ENCODE measurements around the gene FMO1.
"Not testable (repeated sequence)": the region's sequence is repeated elsewhere in the genome, so short reads cannot be mapped to it uniquely, and the experiment has no call there.

FMO1 gene

GRCh38 chr1:171236231-171236630, 12.1 kb upstream of the FMO1 start:
- DNase-seq (ENCODE audit: low spot score), result not testable (repeated sequence)

DNA sequence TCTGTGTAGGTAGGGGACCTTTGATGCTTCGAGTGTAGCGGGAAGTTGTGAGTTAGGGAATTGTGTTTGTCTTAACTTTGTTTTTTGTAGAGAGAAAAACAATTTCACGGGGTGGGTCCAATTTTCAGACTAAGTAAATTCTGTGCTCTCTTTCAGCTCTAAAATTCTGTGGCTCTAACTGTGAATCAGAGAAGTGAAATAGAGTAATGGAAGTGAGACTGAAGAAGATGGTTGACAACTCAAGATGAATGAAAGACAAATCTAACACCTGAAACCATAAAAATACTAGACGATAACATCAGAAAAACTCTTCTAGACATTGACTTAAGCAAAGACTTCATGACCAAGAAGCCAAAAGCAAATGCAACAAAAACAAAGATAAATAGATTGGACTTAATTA, 4.4 kb upstream of the FMO1 start:
- DNase-seq (ENCODE audit: low spot score), result no peak

DNA sequence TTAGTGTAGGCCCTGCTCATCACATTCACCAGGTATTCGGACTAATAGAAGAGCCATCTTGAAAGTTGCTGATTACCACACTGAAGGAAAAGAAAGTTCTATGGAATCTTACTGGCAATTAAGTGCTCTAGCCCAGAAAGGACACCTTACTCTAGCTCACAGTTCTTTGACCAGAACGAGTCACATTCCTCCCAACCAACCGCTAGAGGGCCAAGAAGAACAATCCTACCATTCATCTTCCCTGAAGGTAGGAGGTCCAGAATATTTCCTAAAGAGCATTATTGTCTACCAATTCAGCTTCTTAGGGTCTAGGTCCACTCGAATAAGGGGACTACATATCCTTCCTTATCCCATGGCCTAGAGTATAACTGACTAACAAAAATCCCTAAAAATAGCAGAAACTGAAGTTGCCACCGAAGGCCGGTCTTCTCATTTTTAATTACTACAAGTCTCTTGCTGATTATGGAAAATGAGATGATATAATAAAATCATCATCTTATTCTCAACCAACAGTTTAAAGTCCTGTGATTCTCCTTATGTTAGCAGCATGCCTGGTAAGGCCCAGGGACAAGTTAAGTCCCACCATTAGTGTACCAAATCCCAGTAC, 2.7 kb upstream of the FMO1 start:
- DNase-seq (ENCODE audit: low spot score), result peak; percentile 33

- no peak for DNase-seq (ENCODE audit: low spot score)
These were observed 793 bp upstream of the FMO1 start for GRCh38 chr1:171247501-171247900.

DNA sequence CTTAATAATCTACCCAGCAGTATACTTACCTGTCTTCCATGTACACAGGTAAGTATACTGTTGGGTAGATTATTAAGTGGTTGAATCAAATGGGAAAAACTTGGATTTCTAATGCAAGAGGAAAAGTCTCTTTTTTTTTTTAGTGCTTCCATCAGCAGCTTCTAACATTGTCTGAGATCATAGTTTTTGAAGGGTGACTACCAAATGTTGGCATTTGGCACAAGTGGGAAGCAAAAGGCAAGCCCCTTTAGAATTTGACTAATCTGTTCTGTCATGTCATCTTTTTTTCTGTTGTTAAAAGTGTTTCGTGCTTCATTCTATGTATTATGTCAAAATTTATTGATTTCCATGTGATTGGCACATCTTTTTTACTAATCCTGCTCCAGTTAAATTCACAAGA, 547 bp downstream of the FMO1 start:
- no peak for DNase-seq (ENCODE audit: low spot score)

GRCh38 chr1:171250263-171250662, 2.0 kb downstream of the FMO1 start:
- DNase-seq (ENCODE audit: low spot score), result no peak

DNA sequence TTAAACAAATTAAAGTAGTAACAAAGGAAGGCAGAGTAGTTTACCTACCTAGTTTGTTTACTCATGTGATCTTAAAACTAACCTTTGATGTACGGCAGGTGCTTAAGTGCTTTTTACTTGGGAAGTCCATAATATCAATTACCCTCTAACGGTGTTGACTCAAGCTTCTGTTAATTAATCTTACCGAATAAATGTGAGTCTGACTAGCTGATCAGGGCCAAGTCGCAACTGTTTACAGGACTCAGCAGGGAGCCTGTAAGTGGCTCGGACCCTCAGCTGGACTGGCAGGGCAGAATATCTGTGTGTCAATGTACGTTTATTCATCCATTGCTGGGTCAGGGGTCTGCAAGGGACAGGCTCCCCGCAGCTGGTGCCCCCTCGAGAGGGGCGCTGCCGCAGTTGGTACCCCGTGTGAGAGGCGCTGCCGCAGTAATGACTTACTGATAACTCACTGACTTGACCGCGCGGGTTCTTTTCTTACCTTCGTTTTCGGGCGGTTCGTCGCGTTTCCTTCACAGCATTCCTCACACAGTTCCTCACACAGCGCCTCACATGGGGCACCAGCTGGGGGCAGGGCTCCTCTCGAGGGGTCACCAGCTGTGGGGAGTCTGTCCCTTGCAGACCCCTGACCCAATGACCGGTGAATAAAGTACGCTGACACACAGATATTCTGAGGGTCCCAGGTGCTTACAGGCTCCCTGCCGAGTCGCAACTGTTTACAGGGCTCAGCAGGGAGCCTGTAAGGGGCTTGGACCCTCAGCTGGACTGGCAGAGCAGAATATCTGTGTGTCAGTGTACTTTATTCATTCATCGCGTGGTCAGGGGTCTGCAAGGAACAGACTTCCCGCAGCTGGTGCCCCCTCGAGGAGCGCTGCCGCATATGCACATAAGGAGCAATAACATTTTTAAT, 3.0 kb downstream of the FMO1 start:
- DNase-seq (ENCODE audit: low spot score), result no peak

- DNase-seq (ENCODE audit: low spot score), result no peak
These were observed 3.6 kb downstream of the FMO1 start for GRCh38 chr1:171251952-171252300.

DNA sequence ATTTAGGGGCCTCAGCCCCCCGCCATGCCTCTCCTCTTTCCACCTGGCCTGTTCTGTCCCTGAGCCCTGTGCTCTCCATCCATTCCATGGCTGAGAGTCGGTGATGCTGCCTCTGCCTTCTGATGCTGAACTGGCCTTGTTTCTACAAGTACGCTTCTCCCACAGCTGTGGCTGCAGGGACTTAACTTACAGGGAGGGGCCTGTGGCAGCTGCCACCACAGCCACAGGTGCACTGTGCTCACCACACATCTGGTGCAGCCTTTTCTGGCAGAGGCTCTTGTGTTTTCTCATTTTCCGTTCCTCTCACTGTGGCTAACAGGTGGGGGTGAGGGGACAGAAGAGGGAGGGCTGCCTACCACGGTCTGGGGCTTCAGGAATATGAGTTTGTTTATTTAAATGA, 4.2 kb downstream of the FMO1 start:
- DNase-seq (ENCODE audit: low spot score), result no peak

DNA sequence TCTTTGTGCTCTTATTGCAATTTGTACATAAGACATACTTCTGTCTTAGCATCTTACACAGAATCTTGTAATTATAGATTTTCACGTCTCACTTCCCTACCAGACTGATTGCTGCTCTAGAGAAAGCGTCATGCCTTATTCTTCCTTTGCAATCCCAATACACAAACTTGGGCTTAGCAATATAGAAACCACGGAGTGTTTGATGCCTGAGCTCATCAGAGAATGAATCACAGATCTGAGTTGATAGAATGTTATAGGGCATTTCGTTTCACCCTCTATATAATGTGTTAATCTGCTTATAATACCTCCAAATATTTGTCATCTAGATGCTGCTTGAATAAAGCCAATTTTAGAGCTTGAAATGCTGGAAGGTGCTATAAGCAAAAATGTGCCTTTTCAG, 6.6 kb downstream of the FMO1 start:
- DNase-seq (ENCODE audit: low spot score), result no peak

GRCh38 chr1:171256940-171257606, 8.8 kb downstream of the FMO1 start:
- DNase-seq (ENCODE audit: low spot score), result no peak

DNA sequence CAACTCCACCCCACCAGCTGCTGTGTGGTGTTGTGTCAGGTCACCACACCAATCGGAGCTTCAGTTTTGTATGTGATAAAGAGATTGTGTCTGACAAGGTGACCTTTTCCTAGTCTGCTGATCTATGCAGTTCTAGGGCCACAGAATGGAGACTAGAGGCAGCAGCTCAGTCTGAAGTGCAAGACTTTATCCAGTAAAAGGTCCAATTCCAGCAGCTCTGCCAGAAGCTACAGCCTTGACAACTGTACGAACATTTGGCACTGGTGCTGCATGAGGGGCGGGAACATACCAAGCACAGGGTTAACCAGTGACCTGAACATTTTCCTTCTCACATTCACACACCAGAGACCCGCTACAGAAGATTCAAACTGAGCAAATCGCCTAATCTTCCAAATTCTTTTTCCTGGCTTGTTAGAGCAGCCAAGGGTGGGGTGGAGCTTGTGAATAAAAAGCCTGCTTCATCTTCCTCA, 9.3 kb downstream of the FMO1 start:
- DNase-seq (ENCODE audit: low spot score), result no peak

DNA sequence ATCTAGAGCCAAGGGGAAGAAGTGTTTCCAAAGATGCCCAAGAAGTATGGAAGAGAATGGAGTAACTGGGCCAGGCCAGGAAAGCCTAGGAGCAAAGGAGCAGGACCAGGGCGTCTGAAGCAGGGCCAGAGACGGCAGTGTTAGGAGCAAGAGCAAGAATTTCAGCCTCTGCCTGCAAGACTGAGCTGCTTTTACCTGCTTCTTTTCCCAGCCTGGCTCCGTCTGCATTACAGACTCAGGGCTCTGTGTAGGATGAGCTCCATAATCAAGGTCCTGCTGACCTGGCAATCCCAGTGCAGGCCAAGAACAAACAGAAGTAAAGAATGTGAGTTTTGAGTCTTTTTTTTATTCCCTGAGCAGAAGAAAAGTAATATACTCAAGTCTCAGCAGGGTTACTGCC, 10.1 kb downstream of the FMO1 start:
- no peak for DNase-seq (ENCODE audit: low spot score)

- no peak for DNase-seq (ENCODE audit: low spot score)
These were observed 10.6 kb downstream of the FMO1 start for GRCh38 chr1:171258943-171259342.

DNA sequence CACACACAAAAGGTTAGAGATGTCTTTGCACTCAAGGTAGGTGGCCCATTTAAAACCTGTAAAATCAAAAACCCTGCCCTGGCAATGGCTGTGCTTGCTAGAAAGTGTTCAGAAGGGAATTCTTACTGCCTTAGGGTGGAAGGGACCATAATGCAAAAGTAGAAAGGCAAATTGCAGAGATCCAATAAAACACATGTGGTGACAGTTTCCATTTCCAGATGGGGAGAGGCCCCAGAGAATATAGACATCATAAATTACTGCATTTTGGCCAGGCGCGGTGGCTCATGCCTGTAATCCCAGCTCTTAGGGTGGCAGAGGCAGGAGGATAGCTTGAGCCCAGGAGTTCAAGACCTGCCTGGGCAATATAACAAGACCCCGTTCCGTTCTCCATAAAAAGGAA, 13.0 kb downstream of the FMO1 start:
- no peak for DNase-seq (ENCODE audit: low spot score)

GRCh38 chr1:171263901-171264300, 15.6 kb downstream of the FMO1 start:
- DNase-seq (ENCODE audit: low spot score), result no peak

- no peak for DNase-seq (ENCODE audit: low spot score)
These were observed 17.4 kb downstream of the FMO1 start for GRCh38 chr1:171265686-171266085.

DNA sequence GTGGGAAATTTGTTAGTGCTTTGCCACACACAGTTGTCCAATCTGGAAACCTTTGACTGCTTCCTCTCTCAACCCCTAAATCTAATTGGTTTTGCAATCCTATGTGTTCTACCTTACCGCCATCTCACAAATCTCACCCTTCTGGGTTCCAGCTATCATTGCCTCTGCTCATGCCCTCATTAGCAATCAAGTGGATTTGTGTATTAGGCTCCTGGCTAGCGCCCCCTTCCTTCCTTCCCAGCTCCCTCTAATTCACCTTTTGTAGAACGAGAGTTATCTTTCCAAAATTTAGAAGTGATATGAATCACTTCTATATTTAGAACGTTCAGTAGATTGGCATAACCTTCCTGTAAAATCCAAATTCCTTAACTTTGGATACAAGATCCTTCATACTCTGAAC, 18.6 kb downstream of the FMO1 start:
- no peak for DNase-seq (ENCODE audit: low spot score)

- DNase-seq (ENCODE audit: low spot score), result no peak
These were observed 19.1 kb downstream of the FMO1 start for GRCh38 chr1:171267391-171267790.

GRCh38 chr1:171270806-171271205, 22.5 kb downstream of the FMO1 start:
- no peak for DNase-seq (ENCODE audit: low spot score)

- DNase-seq (ENCODE audit: low spot score), result no peak
These were observed 29.2 kb downstream of the FMO1 start for GRCh38 chr1:171277534-171277933.

DNA sequence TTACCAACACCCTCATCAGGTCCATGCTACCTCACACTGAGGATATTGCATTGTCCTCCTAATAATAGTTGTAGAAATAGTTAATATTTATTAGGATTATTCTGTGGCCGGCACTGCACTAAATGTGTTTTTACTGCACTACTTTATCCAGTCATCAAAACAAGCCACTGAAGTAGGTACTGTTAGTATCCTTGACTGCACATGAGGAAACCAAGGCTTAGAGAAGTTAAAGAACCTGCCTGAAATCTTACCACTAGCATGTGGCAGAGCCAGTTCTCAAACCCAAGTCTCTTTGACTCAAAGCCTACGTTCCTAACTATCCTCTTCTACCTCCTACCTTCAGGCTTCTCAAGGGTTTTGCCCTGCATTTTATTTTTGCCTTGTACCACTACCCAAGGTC, 30.9 kb downstream of the FMO1 start:
- DNase-seq (ENCODE audit: low spot score), result no peak

GRCh38 chr1:171279678-171280077, 31.4 kb downstream of the FMO1 start:
- DNase-seq (ENCODE audit: low spot score), result no peak
